ENCODE measurements around the gene DHX38.

Gene DHX38

GRCh38 chr16:72084445-72084844 is 9.2 kb upstream of the DHX38 start:
- no peak for DNase-seq (ENCODE audit: low read depth)

DNA sequence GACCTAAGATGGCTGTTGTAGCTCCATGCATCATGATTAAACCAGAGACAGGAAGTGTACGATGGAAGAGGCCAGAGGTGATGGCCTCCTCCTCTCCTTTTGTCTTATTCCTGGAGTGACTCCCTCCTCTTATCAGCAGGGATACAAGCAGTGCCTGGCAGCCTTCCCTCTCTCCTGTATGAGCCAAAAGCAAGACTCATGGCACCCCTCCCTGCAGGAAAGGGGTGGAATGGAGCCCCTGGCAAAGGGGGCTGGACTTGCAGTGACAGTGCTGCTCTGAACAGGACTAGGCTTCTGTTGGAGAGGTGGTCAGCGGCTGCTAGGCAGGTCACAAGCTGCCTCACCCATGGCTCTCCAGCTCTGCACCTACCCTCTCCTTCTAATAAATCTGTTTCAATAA is 8.6 kb upstream of the DHX38 start:
- no peak for DNase-seq (ENCODE audit: low read depth)

DNA sequence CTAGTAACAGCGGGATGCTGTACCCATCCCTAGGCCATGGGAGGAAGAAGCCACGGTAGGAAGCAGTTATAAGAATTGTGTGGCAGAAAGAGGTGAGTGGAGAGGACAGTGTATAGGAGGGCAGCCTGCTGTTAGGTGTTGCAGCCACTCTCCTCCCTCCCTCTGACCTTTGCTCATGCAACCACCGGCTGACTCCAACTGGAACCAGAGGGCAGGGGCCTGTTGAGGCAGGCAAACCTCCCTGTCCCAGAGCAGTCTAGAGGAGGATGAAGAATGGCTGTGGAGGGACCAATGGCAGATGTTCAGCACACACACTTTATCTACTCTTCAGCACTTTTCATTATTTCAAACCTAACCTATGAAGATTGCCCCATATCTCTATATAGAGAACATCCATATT is 2.4 kb upstream of the DHX38 start:
- no peak for DNase-seq (ENCODE audit: low read depth)

GRCh38 chr16:72092832-72093447 is 707 bp upstream of the DHX38 start:
- DNase-seq (ENCODE audit: low read depth): no peak

DNA sequence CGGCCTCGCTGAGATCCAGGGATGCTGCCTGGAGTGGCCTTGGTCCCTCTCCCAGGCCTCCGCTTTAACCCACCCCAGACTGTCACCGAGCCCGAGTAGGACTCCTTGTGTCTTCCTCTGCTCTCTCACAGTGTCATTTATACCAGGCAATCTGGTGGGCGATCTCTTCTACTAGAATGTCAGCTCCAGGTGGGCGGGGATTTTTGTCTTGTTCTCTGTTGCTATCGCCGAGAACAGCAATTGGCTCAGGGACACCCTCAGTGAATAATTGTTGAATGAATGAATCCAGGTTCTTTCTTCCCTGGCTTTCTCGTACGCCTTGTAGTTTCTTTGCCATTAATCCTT is 591 bp downstream of the DHX38 start:
- DNase-seq (ENCODE audit: low read depth): peak; percentile 22

DNA sequence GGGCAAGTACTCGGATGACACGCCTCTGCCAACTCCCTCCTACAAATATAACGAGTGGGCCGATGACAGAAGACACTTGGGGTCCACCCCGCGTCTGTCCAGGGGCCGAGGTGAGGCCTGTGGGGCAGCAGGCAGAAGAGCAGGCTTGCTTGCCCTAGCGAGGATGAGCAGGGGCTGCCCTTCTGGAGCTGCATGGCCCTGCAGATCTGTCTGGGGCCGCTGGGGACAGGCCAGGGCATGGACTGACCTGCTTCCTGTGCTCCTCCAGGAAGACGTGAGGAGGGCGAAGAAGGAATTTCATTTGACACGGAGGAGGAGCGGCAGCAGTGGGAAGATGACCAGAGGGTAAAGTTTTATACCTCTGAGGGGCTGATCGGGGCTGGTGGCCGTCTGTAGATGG is 5.3 kb downstream of the DHX38 start:
- no peak for DNase-seq (ENCODE audit: low read depth)

GRCh38 chr16:72099377-72099818 is 5.8 kb downstream of the DHX38 start:
- peak; percentile 20 for DNase-seq (ENCODE audit: low read depth)

DNA sequence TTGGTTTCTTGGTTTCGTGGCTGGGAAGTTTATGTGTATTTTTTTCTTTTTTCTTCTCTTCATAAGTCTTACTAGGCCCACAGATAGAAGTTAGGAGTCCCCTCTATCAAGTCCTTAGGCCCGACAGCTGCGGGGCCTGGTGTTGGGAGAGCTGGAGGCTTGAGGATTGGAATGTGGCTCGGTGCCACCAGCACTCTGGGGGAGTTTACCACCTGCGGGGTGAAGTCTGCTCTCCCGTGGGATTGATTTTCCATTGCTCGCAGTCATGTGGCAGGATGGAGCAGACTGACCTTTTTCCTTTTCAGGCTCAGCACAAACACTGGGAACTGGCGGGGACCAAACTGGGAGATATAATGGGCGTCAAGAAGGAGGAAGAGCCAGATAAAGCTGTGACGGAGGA is 7.5 kb downstream of the DHX38 start:
- no peak for DNase-seq (ENCODE audit: low read depth)

DNA sequence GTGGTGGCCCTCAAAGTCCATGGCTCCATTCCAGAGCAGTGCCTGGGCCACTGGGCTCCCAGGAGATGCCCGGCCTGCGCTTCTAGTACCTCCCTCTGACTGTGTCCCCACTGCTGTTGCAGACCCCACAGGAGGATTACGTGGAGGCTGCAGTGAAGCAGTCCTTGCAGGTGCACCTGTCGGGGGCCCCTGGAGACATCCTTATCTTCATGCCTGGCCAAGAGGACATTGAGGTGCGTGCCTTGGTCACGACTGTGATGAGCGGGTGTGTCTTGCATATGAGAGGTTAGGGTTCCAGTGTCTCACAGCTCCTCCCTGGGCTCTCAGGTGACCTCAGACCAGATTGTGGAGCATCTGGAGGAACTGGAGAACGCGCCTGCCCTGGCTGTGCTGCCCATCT is 11.3 kb downstream of the DHX38 start:
- no peak for DNase-seq (ENCODE audit: low read depth)

GRCh38 chr16:72105978-72106377 is 12.3 kb downstream of the DHX38 start:
- no peak for DNase-seq (ENCODE audit: low read depth)

DNA sequence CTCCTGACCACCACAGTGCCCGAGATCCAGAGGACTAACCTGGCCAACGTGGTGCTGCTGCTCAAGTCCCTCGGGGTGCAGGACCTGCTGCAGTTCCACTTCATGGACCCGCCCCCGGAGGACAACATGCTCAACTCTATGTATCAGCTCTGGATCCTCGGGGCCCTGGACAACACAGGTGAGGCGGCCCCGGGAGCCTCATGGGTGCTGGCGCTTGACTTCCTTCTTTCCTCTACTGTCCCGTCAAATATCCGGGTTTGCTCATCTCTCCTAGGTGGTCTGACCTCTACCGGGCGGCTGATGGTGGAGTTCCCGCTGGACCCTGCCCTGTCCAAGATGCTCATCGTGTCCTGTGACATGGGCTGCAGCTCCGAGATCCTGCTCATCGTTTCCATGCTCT is 13.7 kb downstream of the DHX38 start:
- DNase-seq (ENCODE audit: low read depth): no peak

DNA sequence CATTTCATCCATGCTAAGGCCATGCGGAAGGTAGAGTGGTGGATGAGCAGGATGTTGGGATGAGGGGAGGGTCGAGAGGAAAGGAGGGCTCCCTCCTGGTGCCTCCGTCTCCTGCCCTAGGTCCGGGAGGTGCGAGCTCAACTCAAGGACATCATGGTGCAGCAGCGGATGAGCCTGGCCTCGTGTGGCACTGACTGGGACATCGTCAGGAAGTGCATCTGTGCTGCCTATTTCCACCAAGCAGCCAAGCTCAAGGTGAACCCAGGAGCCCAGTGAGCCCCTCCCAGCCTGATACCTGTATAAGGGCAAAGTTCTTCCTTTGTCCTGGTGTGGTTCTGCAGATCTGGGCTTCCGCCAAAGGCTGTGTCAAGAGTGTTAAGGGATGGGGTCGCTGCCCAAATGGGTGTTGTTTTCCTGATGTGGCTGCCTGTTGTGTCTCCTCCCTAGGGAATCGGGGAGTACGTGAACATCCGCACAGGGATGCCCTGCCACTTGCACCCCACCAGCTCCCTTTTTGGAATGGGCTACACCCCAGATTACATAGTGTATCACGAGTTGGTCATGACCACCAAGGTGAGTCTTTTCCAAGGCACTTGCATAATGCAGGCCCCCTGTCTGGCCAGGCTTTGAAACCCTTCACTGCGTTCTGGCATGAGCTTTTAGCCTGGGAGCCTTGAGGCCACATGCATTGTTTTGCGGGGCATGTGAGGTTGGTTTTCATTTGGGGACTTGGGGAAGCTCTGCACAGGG is 14.9 kb downstream of the DHX38 start:
- DNase-seq (ENCODE audit: low read depth): no peak

DNA sequence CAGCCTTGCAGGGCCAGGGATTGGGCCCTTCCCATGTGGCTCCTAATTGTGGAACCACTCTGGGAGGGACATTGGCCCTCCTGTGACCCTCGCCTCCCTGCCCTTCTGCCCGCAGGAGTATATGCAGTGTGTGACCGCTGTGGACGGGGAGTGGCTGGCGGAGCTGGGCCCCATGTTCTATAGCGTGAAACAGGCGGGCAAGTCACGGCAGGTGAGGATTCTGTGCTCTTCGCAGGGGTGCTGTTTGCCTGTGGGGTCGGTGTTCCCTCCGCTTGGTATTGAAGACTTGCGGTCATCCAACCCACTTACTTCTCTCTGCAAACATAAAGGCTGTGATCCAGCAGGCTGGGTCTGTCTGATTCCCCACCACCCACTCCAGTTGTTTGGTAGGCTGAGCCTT is 15.7 kb downstream of the DHX38 start:
- DNase-seq (ENCODE audit: low read depth): no peak

DNA sequence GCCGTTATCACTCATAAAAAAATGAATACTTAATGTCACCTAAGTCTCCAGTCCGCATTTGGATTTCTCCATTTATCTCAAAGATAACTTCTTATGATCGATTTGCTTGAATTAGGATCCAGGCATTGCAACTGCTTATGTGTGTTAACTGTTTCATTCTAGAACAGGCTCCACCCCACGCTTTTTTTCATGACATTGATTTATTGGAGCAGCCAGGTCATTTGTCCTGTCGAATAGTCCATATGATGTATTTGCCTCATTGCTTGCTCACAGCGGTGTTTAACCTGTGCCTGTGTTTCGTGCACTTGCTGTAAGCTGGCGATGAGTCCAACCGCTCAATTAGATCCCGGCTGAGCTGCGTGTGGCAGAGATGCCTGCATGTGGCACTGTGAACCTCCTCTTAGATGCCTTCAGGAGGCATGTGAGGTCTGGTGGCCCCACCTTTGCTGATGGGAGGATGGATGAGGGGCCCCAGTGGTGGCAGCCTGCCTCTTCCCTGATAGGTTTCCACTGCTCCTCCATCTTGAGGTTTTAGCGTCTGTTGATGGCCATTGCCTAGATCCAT is 16.4 kb downstream of the DHX38 start:
- DNase-seq (ENCODE audit: low read depth): no peak

- DNase-seq (ENCODE audit: low read depth): no peak
These were observed 17.3 kb downstream of the DHX38 start for GRCh38 chr16:72110662-72111615.

- DNase-seq (ENCODE audit: low read depth): no peak
These were observed 18.2 kb downstream of the DHX38 start for GRCh38 chr16:72111657-72112451.

DNA sequence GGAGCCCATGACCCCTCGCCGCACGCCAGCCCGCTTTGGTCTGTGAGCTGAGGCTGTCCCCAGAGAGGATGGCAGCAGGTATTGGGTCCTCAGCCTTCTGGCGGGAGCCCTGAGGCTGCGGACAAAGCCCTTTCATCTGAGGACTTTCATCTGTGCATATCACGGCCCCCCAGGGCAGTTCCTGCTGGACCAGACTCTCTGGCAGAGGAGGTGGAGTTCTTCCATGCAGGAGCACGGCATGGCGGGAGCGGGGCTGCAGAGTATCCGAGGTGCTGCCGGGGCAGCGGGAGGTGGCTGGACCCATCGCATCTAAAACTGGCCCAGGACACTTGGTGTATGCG is 18.8 kb downstream of the DHX38 start:
- DNase-seq (ENCODE audit: low read depth): no peak

- no peak for DNase-seq (ENCODE audit: low read depth)
These were observed 19.4 kb downstream of the DHX38 start for GRCh38 chr16:72112906-72113615.

- no peak for DNase-seq (ENCODE audit: low read depth)
These were observed 19.9 kb downstream of the DHX38 start for GRCh38 chr16:72113616-72113945.

GRCh38 chr16:72120026-72120425 is 26.4 kb downstream of the DHX38 start:
- DNase-seq (ENCODE audit: low read depth): no peak

- DNase-seq (ENCODE audit: low read depth): no peak
These were observed 28.7 kb downstream of the DHX38 start for GRCh38 chr16:72122308-72122707.
